H1 (cell line): ENCODE results near the gene SLC16A2. TPM values are rescaled to one million over a fixed set of nuclear protein-coding genes. Genes with fewer than 3 reads are reported as not detected.

Experiments
- SAP30 ChIP-seq: fragments of 300-600 bp; sonication (generic); IDR thresholded peaks from 2 replicates; pipeline ENCODE4 v1.7.1; 2012; ENCODE audit warnings: low read length, moderate library complexity, mild to moderate bottlenecking, inconsistent platforms; ENCODE audit not compliant: insufficient read depth, insufficient replicate concordance
- polyA plus RNA-seq, 7 experiments: library from polyadenylated mRNA; depleted of rRNA in 3 of 7; stranded (reverse) in 5 of 7; unstranded in 2 of 7; fragments of >200 nt in 5 of 7; fragments of 200-250 nt in 2 of 7; gene quantifications; 1 replicate in 5 of 7; 2 replicates in 1 of 7; 4 replicates in 1 of 7; pipeline versions ENCODE4 v1.2.1 to v1.2.3, GENCODE V29; 2011 to 2013; ENCODE audit warnings: missing spikeins in 2 of 7, mixed read lengths in 2 of 7
- total RNA-seq: library from RNA; stranded (reverse); fragmentation: NEBNext Ultra II Directional; extraction: Animal tissue kit (Norgen Biotek cat#: 25700); gene quantifications from 2 replicates; pipeline ENCODE4 v1.2.1, GENCODE V29; 2021
- TF ChIP-seq, protein P1 (sequence below): IDR thresholded peaks from 2 replicates; pipeline ENCODE4 v1.6.1; 2011; ENCODE audit warnings: low read depth, mild to moderate bottlenecking, low read length; ENCODE audit not compliant: insufficient read depth

SLC16A2 gene
- total and polyA plus RNA-seq, 2 of the 8 experiments (the other 6 are each of a cell fraction or from before 2014, with no cell fraction given): 24.4 to 32.2 TPM

DNA sequence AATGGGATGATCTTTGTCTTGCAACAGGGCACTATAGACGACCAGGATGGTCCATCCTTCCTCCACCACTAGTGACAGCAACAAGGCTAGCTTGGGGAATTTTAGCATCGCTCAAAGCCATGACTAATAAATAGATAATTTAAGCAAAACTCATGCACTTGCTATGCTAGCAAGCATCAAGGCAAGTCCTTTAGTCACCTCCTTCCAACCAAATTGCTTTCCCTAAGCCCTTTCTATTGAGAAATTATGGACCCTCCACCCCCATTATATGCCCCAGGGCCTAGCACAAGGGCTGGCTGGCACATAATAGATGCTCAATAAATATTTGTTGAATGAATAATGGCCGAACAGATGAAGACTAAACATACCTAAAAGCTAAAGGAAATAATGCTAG, 28.6 kb downstream of the SLC16A2 start (continued):
- no peak for TF ChIP-seq SAP30
- TF ChIP-seq, protein P1, sequence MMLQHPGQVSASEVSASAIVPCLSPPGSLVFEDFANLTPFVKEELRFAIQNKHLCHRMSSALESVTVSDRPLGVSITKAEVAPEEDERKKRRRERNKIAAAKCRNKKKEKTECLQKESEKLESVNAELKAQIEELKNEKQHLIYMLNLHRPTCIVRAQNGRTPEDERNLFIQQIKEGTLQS: no peak
- TF ChIP-seq, all 59 proteins: peak for 0
